ENCODE results near the gene CTTN. TPM values are rescaled to one million over a fixed set of nuclear protein-coding genes. Genes with fewer than 3 reads are reported as not detected.

Gene CTTN
- total RNA-seq, 1 donor from 2014 or later, result 239 TPM

GRCh38 chr11:70429724-70430521 is 31.6 kb downstream of the CTTN start:
- Mint-ChIP-seq H3K4me3 (ENCODE audit: low read depth) (no peak overlapping the region), H3K27ac (peak overlapping the region; percentile 90), H3K4me1 (ENCODE audit: low read depth) (no peaks in the 10 kb centered on the region), H3K27me3 (no peaks in the 10 kb centered on the region), H3K9me3 (ENCODE audit: low read depth) (no peaks in the 10 kb centered on the region), H3K36me3 (ENCODE audit: insufficient read depth) (peaks cover 29% of the 10 kb centered on the region)
- DNase-seq (ENCODE audit: low spot score, unreplicated experiment), result no peak
- TF ChIP-seq CTCF (IDR thresholded peaks at IDR 0.05; ENCODE audit: unreplicated experiment), result no peak

- Mint-ChIP-seq H3K27ac (peak overlapping the region; percentile 90), H3K4me1 (ENCODE audit: low read depth) (no peaks in the 10 kb centered on the region), H3K36me3 (ENCODE audit: insufficient read depth) (peaks cover 26% of the 10 kb centered on the region), H3K4me3 (ENCODE audit: low read depth) (no peak overlapping the region), H3K9me3 (ENCODE audit: low read depth) (no peaks in the 10 kb centered on the region), H3K27me3 (no peaks in the 10 kb centered on the region)
- DNase-seq (ENCODE audit: low spot score, unreplicated experiment), result no peak
- no peak for TF ChIP-seq CTCF (IDR thresholded peaks at IDR 0.05; ENCODE audit: unreplicated experiment)
Observed at GRCh38 chr11:70430671-70431574, 32.6 kb downstream of the CTTN start.

- DNase-seq (ENCODE audit: low spot score, unreplicated experiment), result no peak
- Mint-ChIP-seq H3K4me3 (ENCODE audit: low read depth) (no peak overlapping the region), H3K4me1 (ENCODE audit: low read depth) (no peaks in the 10 kb centered on the region), H3K9me3 (ENCODE audit: low read depth) (no peaks in the 10 kb centered on the region), H3K27ac (no peak overlapping the region), H3K36me3 (ENCODE audit: insufficient read depth) (peaks cover 30% of the 10 kb centered on the region), H3K27me3 (no peaks in the 10 kb centered on the region)
- no peak for TF ChIP-seq CTCF (IDR thresholded peaks at IDR 0.05; ENCODE audit: unreplicated experiment)
Observed at GRCh38 chr11:70431611-70432010, 33.3 kb downstream of the CTTN start.

GRCh38 chr11:70432065-70432464 is 33.7 kb downstream of the CTTN start:
- DNase-seq (ENCODE audit: low spot score, unreplicated experiment), result no peak
- TF ChIP-seq CTCF (IDR thresholded peaks at IDR 0.05; ENCODE audit: unreplicated experiment), result no peak
- no peaks in the 10 kb centered on the region for H3K4me1 Mint-ChIP-seq (ENCODE audit: low read depth)
- H3K4me3 Mint-ChIP-seq (ENCODE audit: low read depth), result no peak overlapping the region
- no peaks in the 10 kb centered on the region for H3K9me3 Mint-ChIP-seq (ENCODE audit: low read depth)
- H3K36me3 Mint-ChIP-seq (ENCODE audit: insufficient read depth), result peaks cover 30% of the 10 kb centered on the region
- H3K27ac Mint-ChIP-seq, result no peak overlapping the region
- no peaks in the 10 kb centered on the region for H3K27me3 Mint-ChIP-seq

- no peaks in the 10 kb centered on the region for H3K4me1 Mint-ChIP-seq (ENCODE audit: low read depth)
- H3K4me3 Mint-ChIP-seq (ENCODE audit: low read depth), result no peak overlapping the region
- no peak for TF ChIP-seq CTCF (IDR thresholded peaks at IDR 0.05; ENCODE audit: unreplicated experiment)
- no peak for DNase-seq (ENCODE audit: low spot score, unreplicated experiment)
- H3K36me3 Mint-ChIP-seq (ENCODE audit: insufficient read depth), result peaks cover 29% of the 10 kb centered on the region
- no peaks in the 10 kb centered on the region for H3K27me3 Mint-ChIP-seq
- no peak overlapping the region for H3K27ac Mint-ChIP-seq
- H3K9me3 Mint-ChIP-seq (ENCODE audit: low read depth), result no peaks in the 10 kb centered on the region
Observed at GRCh38 chr11:70432580-70432979, 34.3 kb downstream of the CTTN start.

All from progenitor cell of endocrine pancreas (in vitro differentiated cells).